ENCODE results near the gene TTLL11. TPM values are rescaled to one million over a fixed set of nuclear protein-coding genes. Genes with fewer than 3 reads are reported as not detected.

TTLL11 gene
- total and polyA plus RNA-seq, 2 experiments from 2014 or later = 0.57 to 1.4 TPM

GRCh38 chr9:121844098-121844497 is 249.0 kb downstream of the TTLL11 start (continued):
- TF ChIP-seq CTCF (conservative IDR thresholded peaks at IDR 0.05; ENCODE audit: low read depth in 2 of 2) (no peak), CREB1 (CRISPR knock-in tag; IDR thresholded peaks at IDR 0.05; ENCODE audit: low read depth) (no peak), NANOG (IDR thresholded peaks at IDR 0.05; ENCODE audit: borderline replicate concordance) (no peak), ETS1 (IDR thresholded peaks at IDR 0.05) (no peak), EZH2 (IDR thresholded peaks at IDR 0.05; ENCODE audit: low read depth, unreplicated experiment) (no peak), ZNF331 (CRISPR knock-in tag; IDR thresholded peaks at IDR 0.05; ENCODE audit: low read depth) (no peak), POLR2AphosphoS5 (IDR thresholded peaks at IDR 0.05; ENCODE audit: low read depth) (no peak), EZH2phosphoT487 (IDR thresholded peaks at IDR 0.05; ENCODE audit: unreplicated experiment) (no peak), JUNB (IDR thresholded peaks at IDR 0.05; ENCODE audit: unreplicated experiment) (no peak), STAT1 (IDR thresholded peaks at IDR 0.05; ENCODE audit: unreplicated experiment) (no peak), ZNF114 (CRISPR knock-in tag; IDR thresholded peaks at IDR 0.05) (no peak)

GRCh38 chr9:121842612-121842978 is 250.5 kb downstream of the TTLL11 start:
- peaks cover 3% of the 10 kb centered on the region for H3K27me3 Mint-ChIP-seq (ENCODE audit: insufficient read depth, low read depth, poor library complexity)
- no peak for ATAC-seq
- peaks cover 9% of the 10 kb centered on the region; the same call in 1 of the 2 replicates for H3K4me1 ChIP-seq (ENCODE audit: insufficient read depth)
- no peaks in the 10 kb centered on the region; the same call in 1 of the 3 replicates for H3K9me3 Mint-ChIP-seq
- no peaks in the 10 kb centered on the region for H3K4me1 Mint-ChIP-seq
- H3K27me3 ChIP-seq (ENCODE audit: insufficient read depth) = no peaks in the 10 kb centered on the region
- H3K9me2 ChIP-seq (ENCODE audit: insufficient read depth) = no peaks in the 10 kb centered on the region
- no peak overlapping the region for H3K4me3 ChIP-seq
- no peaks in the 10 kb centered on the region for H3K36me3 Mint-ChIP-seq (ENCODE audit: low read depth)
- H3K36me3 ChIP-seq (ENCODE audit: insufficient read depth) = no peaks in the 10 kb centered on the region
- H4K20me1 ChIP-seq (replicated peaks; ENCODE audit: insufficient read depth) = no peaks in the 10 kb centered on the region
- no peak overlapping the region for H3K4me3 Mint-ChIP-seq
- H3K4me2 ChIP-seq = no peak overlapping the region
- DNase-seq (ENCODE audit: low spot score) = no peak
- no peak overlapping the region for H3K27ac ChIP-seq (ENCODE audit: low read depth)
- H3K79me2 ChIP-seq (replicated peaks; ENCODE audit: insufficient read depth) = no peaks in the 10 kb centered on the region
- no peak for TF ChIP-seq EZH2 (IDR thresholded peaks at IDR 0.05; ENCODE audit: low read depth, unreplicated experiment)
- TF ChIP-seq JUNB (IDR thresholded peaks at IDR 0.05; ENCODE audit: unreplicated experiment) = no peak
- no peak for TF ChIP-seq ETS1 (IDR thresholded peaks at IDR 0.05)
- TF ChIP-seq STAT1 (IDR thresholded peaks at IDR 0.05; ENCODE audit: unreplicated experiment) = no peak
- TF ChIP-seq POLR2AphosphoS5 (IDR thresholded peaks at IDR 0.05; ENCODE audit: low read depth) = no peak
- no peaks in the 10 kb centered on the region for H3F3A ChIP-seq (replicated peaks; ENCODE audit: low read depth)
- no peak overlapping the region for H3K27ac Mint-ChIP-seq
- H2AFZ ChIP-seq = no peak overlapping the region
